CD8-positive, alpha-beta memory T cell (primary cell): ENCODE measurements around the gene HS6ST3. TPM values are rescaled to one million over a fixed set of nuclear protein-coding genes. Genes with fewer than 3 reads are reported as not detected.
A peak's percentile ranks its signal among the peaks of the same experiment; 100 is the strongest.
"Not testable (repeated sequence)": the region's sequence is repeated elsewhere in the genome, so short reads cannot be mapped to it uniquely, and the experiment has no call there.

ENCODE experiments used
- CTCF ChIA-PET: fragments of 350-600 bp; sonication (Branson Sonifier 250); formaldehyde crosslinking; loops from one replicate; lab custom pipeline; 2021; ENCODE audit warnings: antibody characterized with exemption; lab: Charles Lee
- POLR2A ChIA-PET: fragments of 350-600 bp; sonication (Branson Sonifier 250); formaldehyde crosslinking; loops from one replicate; lab custom pipeline; 2021; ENCODE audit warnings: antibody characterized with exemption; lab: Charles Lee
- DNase-seq, 5 donors: peaks; one replicate each; pipeline versions ENCODE4 v3.0.0 to v3.0.0-alpha.2; 2020 to 2022; ENCODE audit warnings: mixed read lengths in 1 of 5
- H3K27ac ChIP-seq: one replicate; pipeline ENCODE4 v1.7.0; 2013; ENCODE audit warnings: low read depth, mild to moderate bottlenecking, low read length, moderate library complexity
- H3K27me3 ChIP-seq: 2 replicates; pipeline ENCODE4 v1.7.0; 2013; ENCODE audit warnings: low read length, mild to moderate bottlenecking; ENCODE audit not compliant: insufficient read depth, poor library complexity, severe bottlenecking
- H3K36me3 ChIP-seq: 2 replicates; pipeline ENCODE4 v1.7.0; 2013; ENCODE audit warnings: mild to moderate bottlenecking, low read length, moderate library complexity; ENCODE audit not compliant: insufficient read depth
- H3K4me1 ChIP-seq: 2 replicates; pipeline ENCODE4 v1.7.0; 2013; ENCODE audit warnings: mild to moderate bottlenecking, low read length, moderate library complexity; ENCODE audit not compliant: insufficient read depth
- H3K4me3 ChIP-seq: 2 replicates; pipeline ENCODE4 v1.7.0; 2013; ENCODE audit warnings: mild to moderate bottlenecking, low read length
- H3K9me3 ChIP-seq: 2 replicates; pipeline ENCODE4 v1.7.0; 2013; ENCODE audit warnings: mild to moderate bottlenecking, low read length
- H3K27ac Mint-ChIP-seq, 8 donors: one replicate each; pipeline ENCODE4 v1.8.0; 2020 to 2021; ENCODE audit warnings: mixed read lengths in 8 of 8, mild to moderate bottlenecking in 6 of 8, inconsistent platforms in 3 of 8, moderate library complexity in 3 of 8
- H3K27me3 Mint-ChIP-seq, 2 donors: one replicate each; pipeline ENCODE4 v1.8.0; 2020 to 2021; ENCODE audit warnings: mixed read lengths in 2 of 2, mild to moderate bottlenecking in 1 of 2, moderate library complexity in 1 of 2
- H3K36me3 Mint-ChIP-seq, 3 donors: one replicate each; pipeline ENCODE4 v1.8.0; 2020 to 2021; ENCODE audit warnings: mixed read lengths in 3 of 3, inconsistent platforms in 1 of 3, mild to moderate bottlenecking in 1 of 3
- H3K4me1 Mint-ChIP-seq, 3 donors: one replicate each; pipeline ENCODE4 v1.8.0; 2020 to 2021; ENCODE audit warnings: mixed read lengths in 3 of 3, inconsistent platforms in 1 of 3, mild to moderate bottlenecking in 1 of 3
- H3K4me3 Mint-ChIP-seq, 7 donors: one replicate each; pipeline ENCODE4 v1.8.0; 2020 to 2021; ENCODE audit warnings: mixed read lengths in 7 of 7, mild to moderate bottlenecking in 6 of 7, moderate library complexity in 4 of 7, inconsistent platforms in 2 of 7
- H3K9me3 Mint-ChIP-seq, 5 donors: one replicate each; pipeline ENCODE4 v1.8.0; 2020 to 2022; ENCODE audit warnings: mixed read lengths in 5 of 5, mild to moderate bottlenecking in 3 of 5, moderate library complexity in 2 of 5, inconsistent platforms in 1 of 5
- polyA plus RNA-seq: library from polyadenylated mRNA; unstranded; fragments of 300-500 nt; fragmentation: Illumina TruSeq; gene quantifications from one replicate; pipeline ENCODE4 v1.2.3, GENCODE V29; 2021
- total RNA-seq, 2 experiments: library from RNA; stranded (reverse); gene quantifications; one replicate each; pipeline ENCODE4 v1.2.3, GENCODE V29; 2021

Gene HS6ST3
- total and polyA plus RNA-seq, 3 experiments from 2014 or later, result not detected

DNA sequence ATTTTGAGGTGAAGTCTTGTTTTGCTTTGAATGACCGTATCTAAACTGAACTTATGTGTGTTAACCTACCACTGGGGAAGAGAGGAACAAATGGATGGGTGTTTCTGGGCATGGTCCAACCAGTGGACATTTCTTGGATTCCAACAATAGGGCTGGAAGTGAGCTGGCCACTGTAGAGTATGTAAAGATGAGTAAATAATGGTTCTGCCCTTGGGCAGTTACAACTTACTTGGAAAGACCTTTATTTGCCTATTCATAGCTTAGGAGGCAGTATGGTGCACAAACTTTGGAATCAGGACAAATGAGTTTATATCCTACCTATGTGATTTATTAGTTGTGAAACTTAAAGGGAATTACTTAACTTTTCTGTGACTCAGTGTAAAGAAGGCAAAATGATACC lies 429.5 kb downstream of the HS6ST3 start:
- H3K27me3 ChIP-seq, result no peaks in the 10 kb centered on the region
- no peaks in the 10 kb centered on the region for H3K9me3 ChIP-seq
- H3K9me3 Mint-ChIP-seq, result peaks cover 0 to 14% (median 0%) of the 10 kb centered on the region in 5 donors
- H3K27me3 Mint-ChIP-seq, result no peaks in the 10 kb centered on the region
- H3K4me3 ChIP-seq, result no peak overlapping the region
- H3K36me3 ChIP-seq, result no peaks in the 10 kb centered on the region
- no peak overlapping the region for H3K27ac ChIP-seq
- no peaks in the 10 kb centered on the region for H3K36me3 Mint-ChIP-seq
- no peaks in the 10 kb centered on the region for H3K4me1 ChIP-seq
- H3K27ac Mint-ChIP-seq, result no peak overlapping the region
- POLR2A ChIA-PET, result no interaction called here
- H3K4me3 Mint-ChIP-seq, result no peak overlapping the region
- no peak for DNase-seq
- H3K4me1 Mint-ChIP-seq, result no peaks in the 10 kb centered on the region
- CTCF ChIA-PET, result no interaction called here

DNA sequence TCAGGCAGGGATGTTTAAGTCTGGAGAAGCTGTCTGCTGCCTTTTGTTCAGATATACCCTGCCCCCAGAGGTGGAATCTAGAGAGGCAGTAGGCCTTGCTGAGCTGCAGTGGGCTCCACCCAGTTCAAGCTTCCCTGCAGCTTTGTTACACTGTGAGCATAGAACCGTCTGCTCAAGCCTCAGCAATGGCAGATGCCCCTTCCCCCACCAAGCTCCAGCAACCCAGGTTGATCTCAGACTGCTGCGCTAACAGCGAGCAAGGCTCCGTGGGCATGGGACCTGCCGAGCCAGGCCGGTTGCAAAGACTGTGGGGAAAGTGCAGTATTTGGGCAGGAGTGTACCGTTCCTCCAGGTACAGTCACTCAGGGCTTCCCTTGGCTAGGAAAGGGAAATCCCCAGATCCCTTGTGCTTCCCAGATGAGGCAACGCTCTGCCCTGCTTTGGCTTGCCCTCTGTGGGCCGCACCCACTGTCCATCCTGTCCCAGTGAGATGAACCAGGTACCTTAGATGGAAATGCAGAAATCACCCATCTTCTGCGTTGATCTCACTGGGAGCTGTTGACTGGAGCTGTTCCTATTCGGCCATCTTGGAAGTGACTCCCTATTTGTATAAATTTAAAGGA lies 434.6 kb downstream of the HS6ST3 start:
- H3K36me3 ChIP-seq, H3K4me3 ChIP-seq, H3K9me3 ChIP-seq, DNase-seq, H3K27me3 ChIP-seq, H3K4me1 Mint-ChIP-seq, H3K36me3 Mint-ChIP-seq, H3K27ac Mint-ChIP-seq, H3K4me3 Mint-ChIP-seq, H3K27ac ChIP-seq, CTCF ChIA-PET, H3K27me3 Mint-ChIP-seq, POLR2A ChIA-PET, H3K4me1 ChIP-seq: not testable (repeated sequence)
- peaks cover 0 to 11% (median 4%) of the 10 kb centered on the region in 5 donors for H3K9me3 Mint-ChIP-seq

DNA sequence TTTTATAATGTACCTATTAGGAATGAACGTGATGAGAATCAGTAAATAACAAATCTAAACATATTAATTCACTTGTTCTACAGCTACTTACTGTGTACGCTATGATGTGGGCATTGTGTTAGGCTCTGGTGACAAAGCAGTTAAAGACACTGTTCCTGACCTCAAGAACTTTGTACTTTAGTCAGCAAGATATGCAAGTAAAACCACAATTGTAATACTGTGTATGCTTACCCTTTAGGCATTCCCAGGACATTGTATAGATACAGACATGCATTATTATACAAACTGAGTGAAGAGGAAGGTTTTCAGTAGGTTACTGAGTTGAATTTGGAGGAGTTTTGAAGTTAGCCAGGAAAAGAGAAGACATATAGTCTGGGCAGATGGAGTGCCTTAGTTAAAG lies 435.8 kb downstream of the HS6ST3 start:
- no peak overlapping the region for H3K4me3 Mint-ChIP-seq
- no peaks in the 10 kb centered on the region for H3K27me3 ChIP-seq
- no peak overlapping the region for H3K27ac ChIP-seq
- peaks cover 0 to 11% (median 4%) of the 10 kb centered on the region in 5 donors for H3K9me3 Mint-ChIP-seq
- H3K4me1 ChIP-seq, result no peaks in the 10 kb centered on the region
- ChIA-PET POLR2A (no interaction called here), CTCF (no interaction called here)
- no peaks in the 10 kb centered on the region for H3K4me1 Mint-ChIP-seq
- no peak overlapping the region for H3K27ac Mint-ChIP-seq
- H3K36me3 Mint-ChIP-seq, result no peaks in the 10 kb centered on the region
- no peaks in the 10 kb centered on the region for H3K27me3 Mint-ChIP-seq
- H3K9me3 ChIP-seq, result no peaks in the 10 kb centered on the region
- H3K4me3 ChIP-seq, result no peak overlapping the region
- no peaks in the 10 kb centered on the region for H3K36me3 ChIP-seq
- no peak for DNase-seq

DNA sequence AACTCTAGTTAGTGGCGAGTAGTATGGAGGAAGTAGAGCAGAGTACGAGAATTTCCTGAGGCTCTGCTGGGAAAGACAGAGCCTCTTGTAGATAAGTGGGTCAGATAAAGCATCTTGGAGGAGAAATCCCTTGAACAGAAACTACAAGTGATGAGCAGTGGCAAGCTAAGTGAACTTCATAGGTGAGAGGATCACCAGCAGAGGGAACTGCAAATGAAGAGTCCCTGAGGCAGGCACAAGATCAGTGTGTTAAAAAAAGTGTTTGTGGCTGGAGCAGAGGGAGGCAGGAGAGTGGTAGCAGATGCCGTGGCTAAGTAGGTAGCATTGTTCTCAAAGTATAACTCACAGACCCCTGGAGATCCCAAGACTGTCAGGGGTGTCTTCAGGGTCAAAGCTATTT lies 437.6 kb downstream of the HS6ST3 start:
- no peak for DNase-seq
- ChIA-PET POLR2A (no interaction called here), CTCF (no interaction called here)
- Mint-ChIP-seq H3K9me3 (peaks cover 0 to 5% (median 2%) of the 10 kb centered on the region in 5 donors), H3K36me3 (no peaks in the 10 kb centered on the region), H3K27me3 (no peaks in the 10 kb centered on the region), H3K4me1 (no peaks in the 10 kb centered on the region), H3K27ac (no peak overlapping the region), H3K4me3 (no peak overlapping the region)
- no peaks in the 10 kb centered on the region for H3K36me3 ChIP-seq
- H3K9me3 ChIP-seq, result no peaks in the 10 kb centered on the region
- H3K27ac ChIP-seq, result no peak overlapping the region
- H3K4me3 ChIP-seq, result no peak overlapping the region
- no peaks in the 10 kb centered on the region for H3K27me3 ChIP-seq
- no peaks in the 10 kb centered on the region for H3K4me1 ChIP-seq

DNA sequence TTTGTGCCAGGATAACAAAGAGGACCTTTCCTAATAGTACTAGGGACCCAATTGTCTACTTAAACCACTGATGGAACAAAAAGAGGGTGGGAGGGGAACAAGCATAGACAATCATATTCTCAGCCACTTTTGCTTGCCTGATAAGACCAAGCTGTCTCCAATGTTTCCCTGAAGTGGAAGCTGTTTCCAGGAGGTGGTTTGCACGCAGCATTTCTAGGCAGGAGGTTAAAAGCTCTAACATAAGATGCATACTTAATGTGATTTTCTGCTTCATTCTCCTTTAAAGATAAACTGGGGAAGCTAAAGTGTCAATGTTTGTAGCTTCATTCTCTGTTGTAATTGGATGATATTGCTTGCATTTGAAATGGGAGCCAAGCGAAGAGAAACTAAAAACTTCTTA lies 442.9 kb downstream of the HS6ST3 start:
- Mint-ChIP-seq H3K4me3 (no peak overlapping the region), H3K9me3 (peaks cover 1 to 8% (median 5%) of the 10 kb centered on the region in 5 donors), H3K36me3 (no peaks in the 10 kb centered on the region), H3K4me1 (no peaks in the 10 kb centered on the region), H3K27me3 (no peaks in the 10 kb centered on the region), H3K27ac (no peak overlapping the region)
- no peak overlapping the region for H3K27ac ChIP-seq
- H3K4me1 ChIP-seq, result no peaks in the 10 kb centered on the region
- ChIA-PET POLR2A (no interaction called here), CTCF (no interaction called here)
- no peaks in the 10 kb centered on the region for H3K27me3 ChIP-seq
- no peaks in the 10 kb centered on the region for H3K36me3 ChIP-seq
- H3K9me3 ChIP-seq, result no peaks in the 10 kb centered on the region
- DNase-seq, result no peak
- no peak overlapping the region for H3K4me3 ChIP-seq

DNA sequence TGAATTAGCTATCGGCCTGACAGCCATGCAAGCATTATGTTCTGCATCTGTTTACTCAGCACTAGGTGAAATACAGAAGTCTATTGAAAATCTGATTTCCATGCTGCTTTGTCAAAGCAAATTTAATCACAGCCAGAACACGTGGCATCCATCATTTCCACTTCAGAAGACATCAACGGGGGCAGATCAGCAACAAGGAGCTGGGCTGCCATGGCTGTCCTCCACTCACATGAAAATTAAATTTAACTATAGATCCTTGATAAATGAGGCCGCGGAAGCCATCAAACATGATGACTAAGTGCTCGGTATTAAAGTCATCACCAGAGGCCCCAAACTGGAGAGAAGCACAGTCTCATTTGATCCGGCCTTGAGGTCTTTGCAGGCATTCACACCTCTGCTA lies 443.5 kb downstream of the HS6ST3 start:
- H3K9me3 Mint-ChIP-seq, result peaks cover 1 to 8% (median 5%) of the 10 kb centered on the region in 5 donors
- no peak for DNase-seq
- Histone ChIP-seq H3K36me3 (no peaks in the 10 kb centered on the region), H3K4me1 (no peaks in the 10 kb centered on the region), H3K9me3 (no peaks in the 10 kb centered on the region), H3K4me3 (no peak overlapping the region), H3K27me3 (no peaks in the 10 kb centered on the region), H3K27ac (no peak overlapping the region)
- CTCF ChIA-PET, result no interaction called here
- H3K27me3 Mint-ChIP-seq, result no peaks in the 10 kb centered on the region
- H3K4me1 Mint-ChIP-seq, result no peaks in the 10 kb centered on the region
- no peaks in the 10 kb centered on the region for H3K36me3 Mint-ChIP-seq
- peak overlapping the region in 1 of 8 donors; percentile 33 for H3K27ac Mint-ChIP-seq
- POLR2A ChIA-PET, result no interaction called here
- H3K4me3 Mint-ChIP-seq, result no peak overlapping the region

DNA sequence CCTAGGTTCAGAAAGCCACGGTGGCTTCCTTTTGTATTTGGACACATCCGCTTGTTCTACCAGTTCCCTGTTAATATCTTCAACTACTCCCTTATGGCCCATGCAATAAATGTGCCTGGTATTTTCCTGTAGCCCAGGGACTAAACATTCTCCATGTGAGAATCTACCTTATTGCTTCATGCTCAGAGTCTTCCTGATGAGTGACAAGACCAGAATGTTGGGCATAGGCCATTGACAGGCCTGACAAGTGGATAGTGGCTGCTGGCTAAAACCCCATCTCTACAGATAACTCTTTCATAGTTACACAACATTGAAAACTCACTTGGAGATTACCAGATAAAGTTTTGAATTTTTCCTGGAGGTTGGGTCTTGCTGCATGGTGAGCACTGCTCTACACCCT lies 449.9 kb downstream of the HS6ST3 start:
- no peaks in the 10 kb centered on the region for H3K4me1 ChIP-seq
- Mint-ChIP-seq H3K4me1 (no peaks in the 10 kb centered on the region), H3K9me3 (peaks cover 3 to 16% (median 6%) of the 10 kb centered on the region in 5 donors), H3K27me3 (no peaks in the 10 kb centered on the region), H3K27ac (no peak overlapping the region), H3K4me3 (no peak overlapping the region), H3K36me3 (no peaks in the 10 kb centered on the region)
- H3K4me3 ChIP-seq, result no peak overlapping the region
- no peaks in the 10 kb centered on the region for H3K36me3 ChIP-seq
- H3K27ac ChIP-seq, result no peak overlapping the region
- no peak for DNase-seq
- CTCF ChIA-PET, result no interaction called here
- no peaks in the 10 kb centered on the region for H3K9me3 ChIP-seq
- no peaks in the 10 kb centered on the region for H3K27me3 ChIP-seq
- POLR2A ChIA-PET, result no interaction called here

DNA sequence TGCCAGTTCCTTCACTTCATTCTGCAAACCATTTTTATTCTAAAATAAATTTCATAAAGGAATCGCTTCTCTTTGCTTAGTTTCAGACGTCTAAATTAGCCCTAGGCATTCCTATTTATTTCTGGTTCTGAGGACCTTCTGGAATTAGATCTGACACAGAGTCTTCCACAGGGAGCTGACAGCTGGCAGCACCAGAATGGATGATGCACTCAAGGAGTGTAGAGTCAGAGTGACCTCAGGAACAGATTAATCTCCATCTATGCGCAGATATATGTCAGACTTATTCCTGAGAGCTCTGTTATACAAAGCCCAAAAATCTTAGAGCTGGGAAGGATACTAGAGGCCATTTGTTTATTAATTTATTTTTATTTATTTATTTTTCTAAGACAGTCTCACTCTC lies 450.8 kb downstream of the HS6ST3 start:
- H3K36me3 Mint-ChIP-seq, result no peaks in the 10 kb centered on the region
- Histone ChIP-seq H3K27ac (no peak overlapping the region), H3K9me3 (no peaks in the 10 kb centered on the region), H3K4me1 (no peaks in the 10 kb centered on the region), H3K27me3 (no peaks in the 10 kb centered on the region), H3K4me3 (no peak overlapping the region), H3K36me3 (no peaks in the 10 kb centered on the region)
- no peaks in the 10 kb centered on the region for H3K27me3 Mint-ChIP-seq
- no peak overlapping the region for H3K4me3 Mint-ChIP-seq
- DNase-seq, result no peak
- peaks cover under 1 to 14% (median 6%) of the 10 kb centered on the region in 5 donors for H3K9me3 Mint-ChIP-seq
- ChIA-PET CTCF (no interaction called here), POLR2A (no interaction called here)
- H3K27ac Mint-ChIP-seq, result no peak overlapping the region
- H3K4me1 Mint-ChIP-seq, result no peaks in the 10 kb centered on the region
